GM12801 (cell line): ENCODE results near the gene ZNF536.

Source experiments
- TF ChIP-seq, protein P1 (sequence below): IDR thresholded peaks from one replicate; pipeline ENCODE4 v1.5.1; 2011; ENCODE audit warnings: control low read depth; ENCODE audit not compliant: insufficient read length; ENCODE audit errors: extremely low read depth

ZNF536 gene

DNA sequence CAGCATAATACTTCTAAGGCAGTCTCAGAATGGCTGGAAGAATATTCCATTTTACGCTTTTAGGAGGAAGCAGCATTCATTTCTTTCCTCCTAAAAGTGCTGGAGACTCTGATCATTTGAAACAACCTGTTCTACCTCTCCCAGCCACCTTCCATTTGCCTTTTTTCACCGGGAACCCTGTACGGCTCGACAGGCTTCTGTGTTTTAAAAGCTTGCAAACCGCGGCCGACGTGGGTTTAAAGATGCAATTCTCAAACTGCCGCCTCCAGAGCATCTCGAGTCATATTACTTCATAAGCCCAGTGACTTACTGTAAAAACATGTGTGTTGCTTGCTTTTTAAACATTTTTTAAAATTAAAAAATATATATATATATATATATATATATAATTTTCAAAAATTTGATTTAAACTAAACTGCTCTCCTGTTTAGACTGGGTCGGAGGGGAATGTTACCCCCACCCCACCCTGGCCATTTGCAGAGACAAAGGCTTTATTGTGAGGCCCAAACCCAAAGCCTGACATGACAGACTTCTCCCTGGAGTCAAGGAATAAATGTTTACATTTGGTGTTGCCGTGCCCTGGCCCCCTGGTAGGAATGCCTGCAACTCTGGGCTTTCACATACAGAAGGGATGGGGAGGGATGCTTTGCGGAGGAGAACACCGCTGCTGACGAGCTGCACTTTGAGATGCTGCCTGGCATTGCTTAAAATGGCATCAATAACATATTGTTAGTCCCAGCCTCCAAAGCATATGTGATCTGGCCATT lies 30.4 kb downstream of the ZNF536 start:
- TF ChIP-seq, protein P1, sequence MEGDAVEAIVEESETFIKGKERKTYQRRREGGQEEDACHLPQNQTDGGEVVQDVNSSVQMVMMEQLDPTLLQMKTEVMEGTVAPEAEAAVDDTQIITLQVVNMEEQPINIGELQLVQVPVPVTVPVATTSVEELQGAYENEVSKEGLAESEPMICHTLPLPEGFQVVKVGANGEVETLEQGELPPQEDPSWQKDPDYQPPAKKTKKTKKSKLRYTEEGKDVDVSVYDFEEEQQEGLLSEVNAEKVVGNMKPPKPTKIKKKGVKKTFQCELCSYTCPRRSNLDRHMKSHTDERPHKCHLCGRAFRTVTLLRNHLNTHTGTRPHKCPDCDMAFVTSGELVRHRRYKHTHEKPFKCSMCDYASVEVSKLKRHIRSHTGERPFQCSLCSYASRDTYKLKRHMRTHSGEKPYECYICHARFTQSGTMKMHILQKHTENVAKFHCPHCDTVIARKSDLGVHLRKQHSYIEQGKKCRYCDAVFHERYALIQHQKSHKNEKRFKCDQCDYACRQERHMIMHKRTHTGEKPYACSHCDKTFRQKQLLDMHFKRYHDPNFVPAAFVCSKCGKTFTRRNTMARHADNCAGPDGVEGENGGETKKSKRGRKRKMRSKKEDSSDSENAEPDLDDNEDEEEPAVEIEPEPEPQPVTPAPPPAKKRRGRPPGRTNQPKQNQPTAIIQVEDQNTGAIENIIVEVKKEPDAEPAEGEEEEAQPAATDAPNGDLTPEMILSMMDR = no peak

DNA sequence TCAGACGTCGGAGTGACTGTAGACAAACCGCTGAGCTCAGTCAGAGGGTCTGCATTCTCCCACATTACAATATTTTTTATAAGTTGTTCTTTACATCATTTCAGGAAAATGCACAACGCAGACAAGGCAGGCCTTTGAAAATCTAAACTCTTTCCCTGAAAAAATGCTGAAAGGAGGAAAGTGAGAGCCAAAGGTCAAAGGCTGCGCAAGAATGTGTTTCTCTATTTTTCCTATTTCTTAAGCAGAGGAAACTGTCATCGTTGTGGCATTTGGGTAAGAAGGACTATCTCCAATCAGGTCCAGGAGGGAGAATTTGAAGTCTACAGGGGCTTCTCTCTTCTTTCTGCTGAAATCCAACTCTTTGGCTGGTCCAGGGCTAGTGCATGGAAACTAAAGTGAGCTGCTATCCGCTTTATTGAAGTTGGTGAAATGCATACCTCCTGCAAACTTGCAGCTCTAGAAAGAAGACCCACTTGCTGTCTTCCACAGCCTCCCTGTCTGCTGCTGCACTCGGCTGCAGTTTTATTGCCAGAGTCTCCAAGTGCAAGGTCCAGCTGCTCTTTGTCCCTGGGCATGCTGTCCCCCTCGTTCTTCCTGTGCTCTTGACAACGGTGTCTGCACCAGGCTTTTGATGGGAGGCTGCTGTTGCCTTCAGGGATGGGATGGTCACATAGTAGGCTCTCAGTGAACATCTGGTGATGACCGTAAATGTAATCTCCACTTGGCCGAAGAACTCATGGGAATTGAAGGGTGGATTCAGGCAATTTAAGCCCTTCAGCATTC lies 31.2 kb downstream of the ZNF536 start:
- TF ChIP-seq, protein P1 = no peak

DNA sequence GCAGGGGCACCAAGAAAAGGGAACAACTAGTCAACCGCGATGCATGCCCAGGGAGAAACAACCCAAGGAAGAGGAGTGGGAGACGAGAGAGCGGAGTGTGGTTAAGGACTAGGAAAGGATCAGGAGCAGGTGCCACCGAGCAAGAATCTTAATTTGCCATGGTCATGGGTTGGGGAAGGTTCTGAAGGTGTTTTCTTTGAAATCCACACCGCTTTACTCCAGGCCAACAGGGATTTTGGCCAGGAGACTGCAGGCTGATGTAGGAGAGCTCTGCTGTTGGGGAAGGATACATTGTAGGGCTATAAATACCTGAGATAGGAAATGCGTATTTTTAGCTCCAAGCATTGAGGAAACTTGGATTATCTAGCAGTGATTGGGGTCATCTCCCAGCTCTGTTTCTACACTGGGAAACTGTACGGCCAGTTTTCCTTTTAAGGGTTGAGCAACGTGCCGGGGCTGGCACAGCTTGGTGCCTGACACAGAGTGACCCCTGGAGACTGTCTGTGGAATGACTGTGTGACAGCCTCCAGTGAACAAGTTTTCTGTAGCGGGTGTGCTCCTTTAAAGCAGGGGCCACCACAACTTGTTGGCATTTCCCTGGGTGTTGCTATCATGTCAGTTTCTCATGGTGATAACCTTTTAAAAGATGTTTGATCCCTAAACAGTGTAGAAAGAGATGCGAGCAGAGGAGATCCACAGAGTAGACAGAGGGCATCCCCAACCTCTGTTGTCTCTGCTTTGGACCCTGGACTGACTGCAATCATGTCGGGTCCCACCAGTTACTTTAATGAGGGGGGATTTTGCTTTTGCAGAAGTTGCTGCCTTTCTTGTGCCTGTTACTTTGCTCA lies 34.3 kb downstream of the ZNF536 start:
- TF ChIP-seq, protein P1 = no peak

DNA sequence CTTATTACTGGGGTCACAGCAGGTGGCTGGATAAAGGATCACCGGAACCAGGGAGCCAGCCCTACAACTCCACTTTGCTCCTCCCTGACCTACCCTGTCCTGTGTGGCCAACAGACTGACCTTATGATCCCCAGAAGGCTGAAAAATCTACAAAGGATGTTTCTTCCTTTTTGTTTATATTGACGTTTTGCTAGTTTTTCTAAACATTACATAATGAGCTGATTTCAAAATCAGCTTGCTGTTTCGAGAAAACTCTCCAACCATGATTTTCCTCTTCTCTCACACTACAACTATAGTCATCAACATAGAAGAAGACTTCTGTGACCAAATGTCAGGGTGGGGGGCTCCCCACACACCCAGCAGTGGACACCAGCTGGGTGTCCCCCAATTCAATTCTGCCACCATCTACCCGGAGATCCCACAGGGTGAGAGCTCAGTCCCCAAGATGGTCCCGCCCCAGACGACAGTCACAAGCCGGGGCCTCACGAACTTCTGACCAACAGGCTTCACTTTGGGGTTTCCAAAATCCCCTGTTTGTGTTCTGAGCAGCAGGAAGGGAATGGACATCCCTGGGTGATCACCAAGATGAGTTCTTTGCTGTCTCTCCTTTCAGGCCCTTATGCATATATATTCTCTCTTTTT lies 35.0 kb downstream of the ZNF536 start:
- TF ChIP-seq, protein P1 = no peak

DNA sequence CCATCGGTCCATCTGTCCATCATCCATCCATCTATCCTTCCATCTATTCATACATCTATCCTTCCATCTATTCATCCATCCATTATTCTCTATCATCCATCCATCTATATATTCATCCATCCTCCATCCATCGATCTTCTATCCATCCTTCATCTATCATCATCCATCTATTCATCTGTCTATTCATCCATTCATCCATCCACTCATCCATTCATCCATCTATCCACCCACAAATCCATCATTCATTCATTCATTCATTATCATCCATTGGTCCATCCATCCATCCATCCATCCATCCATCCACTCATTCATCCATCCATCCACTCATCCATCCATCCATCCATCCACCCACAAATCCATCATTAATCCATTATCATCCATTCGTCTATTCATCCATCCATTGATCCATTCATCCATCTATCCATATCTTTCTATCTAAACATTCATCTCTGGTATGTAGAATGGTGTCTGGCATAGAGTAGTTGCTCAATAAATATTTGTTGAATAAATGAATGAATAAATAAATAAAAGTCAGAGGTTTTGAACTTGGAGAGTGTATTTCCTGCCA lies 36.6 kb downstream of the ZNF536 start:
- TF ChIP-seq, protein P1 = no peak

DNA sequence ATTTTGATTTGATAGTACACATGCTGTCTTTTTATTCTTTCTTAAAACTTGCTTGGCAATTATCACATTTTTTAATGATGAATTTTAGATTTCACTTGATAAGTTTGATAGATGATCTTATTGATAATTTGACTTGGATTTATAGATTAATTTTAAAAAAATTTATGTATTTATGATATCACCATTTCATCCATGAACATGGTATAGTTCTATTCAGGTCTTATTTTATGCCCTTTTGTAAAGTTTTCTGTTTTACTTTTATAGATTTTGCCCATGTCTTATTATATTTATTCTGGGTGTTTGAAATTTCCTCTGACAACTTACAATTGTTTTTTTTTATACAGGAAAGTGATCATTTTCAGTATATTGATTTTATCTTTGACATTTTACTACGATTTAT lies 39.5 kb downstream of the ZNF536 start:
- TF ChIP-seq, protein P1 = no peak
